Dedifferentiated amniotic fluid mesenchymal stem cell (primary cell): ENCODE data around the gene PRXL2B.
"Not testable (repeated sequence)": the region's sequence is repeated elsewhere in the genome, so short reads cannot be mapped to it uniquely, and the experiment has no call there.

Experiments used
- DNase-seq: peaks from one replicate; pipeline ENCODE4 v3.0.0-alpha.2; 2016; ENCODE audit errors: extremely low spot score

PRXL2B gene

GRCh38 chr1:2564006-2564814, 22.4 kb upstream of the PRXL2B start:
- no peak for DNase-seq

DNA sequence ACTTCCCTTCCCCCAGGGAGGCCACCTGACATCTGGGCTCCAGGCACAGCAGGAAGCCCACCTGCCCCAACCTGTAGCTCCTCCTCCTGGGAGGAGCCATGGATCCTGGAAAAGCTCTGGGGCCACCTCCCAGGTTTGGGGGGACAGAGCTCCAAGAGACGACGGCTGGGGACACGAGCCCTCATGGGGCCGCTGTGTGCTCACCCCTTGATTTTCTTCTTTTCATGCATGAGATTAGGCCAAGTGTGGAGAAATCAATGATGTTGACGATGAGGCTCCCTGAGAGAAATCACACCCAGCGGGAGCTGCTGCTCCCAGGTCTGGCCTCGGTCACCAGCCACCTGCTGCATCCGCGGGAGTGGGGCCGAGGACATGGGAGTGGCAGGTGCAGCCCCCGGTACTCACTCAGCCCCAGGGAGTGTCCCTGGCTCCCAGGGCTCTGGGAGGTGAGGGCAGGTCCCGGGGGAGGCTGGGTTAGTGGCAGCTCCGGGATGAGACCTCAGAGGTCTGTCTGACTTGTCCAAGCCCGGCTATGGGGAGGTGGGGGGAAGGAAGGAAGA, 21.7 kb upstream of the PRXL2B start:
- DNase-seq: no peak

GRCh38 chr1:2566101-2567045, 20.2 kb upstream of the PRXL2B start:
- no peak for DNase-seq

GRCh38 chr1:2567083-2567679, 19.4 kb upstream of the PRXL2B start:
- DNase-seq: no peak

GRCh38 chr1:2568187-2568816, 18.3 kb upstream of the PRXL2B start:
- DNase-seq: not testable (repeated sequence)

- no peak for DNase-seq
Observed at GRCh38 chr1:2569060-2569459, 17.5 kb upstream of the PRXL2B start.

- not testable (repeated sequence) for DNase-seq
Observed at GRCh38 chr1:2569703-2570102, 16.9 kb upstream of the PRXL2B start.

DNA sequence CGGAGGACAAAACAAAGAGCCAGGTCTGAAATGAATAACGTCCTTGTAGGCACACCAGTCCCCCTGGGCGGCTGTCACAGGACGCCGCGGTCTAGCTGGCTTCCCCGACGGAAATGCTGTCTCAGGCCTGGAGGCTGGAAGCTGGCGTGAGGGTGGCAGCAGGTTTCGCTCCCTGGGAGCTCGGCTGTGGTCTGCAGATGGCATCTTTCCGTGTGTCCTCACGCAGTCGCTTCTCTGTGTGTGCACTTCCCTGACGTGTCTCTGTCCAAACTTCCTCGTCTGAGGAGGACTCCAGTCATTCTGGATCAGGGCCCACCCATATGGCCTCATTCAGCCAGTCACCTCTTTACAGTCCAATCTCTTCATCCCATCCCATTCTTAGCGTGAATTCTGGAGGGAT, 16.2 kb upstream of the PRXL2B start:
- DNase-seq: no peak

DNA sequence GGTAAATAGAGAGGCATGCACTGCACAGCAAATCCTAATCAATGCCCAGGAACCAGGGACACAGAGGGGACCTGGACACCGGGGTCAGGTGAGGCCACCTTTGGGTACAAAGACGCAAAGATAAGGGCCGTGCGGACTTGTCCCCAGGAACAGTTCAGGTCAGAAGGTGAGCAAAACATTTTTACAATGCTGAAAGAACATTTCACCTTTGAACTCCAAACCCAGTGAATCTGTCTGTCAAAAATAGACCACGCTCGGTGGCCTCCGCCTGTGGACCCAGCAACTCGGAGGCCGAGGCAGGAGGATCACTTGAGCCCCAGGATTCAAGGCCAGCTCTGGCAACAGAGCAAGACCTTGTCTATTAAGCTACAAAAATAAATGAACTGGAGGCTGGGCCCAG, 15.2 kb upstream of the PRXL2B start:
- no peak for DNase-seq

- DNase-seq: no peak
Observed at GRCh38 chr1:2573250-2573920, 13.2 kb upstream of the PRXL2B start.

DNA sequence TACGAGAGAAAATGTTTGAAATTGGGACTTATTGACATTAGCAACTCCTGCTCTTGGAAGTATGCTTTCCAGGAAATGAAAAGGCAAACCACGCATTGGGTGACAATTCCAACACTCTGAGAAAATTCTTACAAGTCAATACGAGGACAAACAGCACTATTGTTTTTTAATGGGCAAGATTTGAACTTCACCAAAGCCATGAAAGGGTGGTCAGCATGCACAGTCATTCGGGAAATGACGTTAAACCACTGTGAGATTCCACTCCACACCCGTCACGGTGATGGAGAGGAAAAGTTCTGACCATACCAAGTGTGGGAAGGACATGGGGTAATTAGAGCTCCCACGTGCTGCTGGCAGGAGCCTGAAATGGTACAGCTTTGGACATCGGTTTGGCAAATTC, 12.2 kb upstream of the PRXL2B start:
- no peak for DNase-seq

DNA sequence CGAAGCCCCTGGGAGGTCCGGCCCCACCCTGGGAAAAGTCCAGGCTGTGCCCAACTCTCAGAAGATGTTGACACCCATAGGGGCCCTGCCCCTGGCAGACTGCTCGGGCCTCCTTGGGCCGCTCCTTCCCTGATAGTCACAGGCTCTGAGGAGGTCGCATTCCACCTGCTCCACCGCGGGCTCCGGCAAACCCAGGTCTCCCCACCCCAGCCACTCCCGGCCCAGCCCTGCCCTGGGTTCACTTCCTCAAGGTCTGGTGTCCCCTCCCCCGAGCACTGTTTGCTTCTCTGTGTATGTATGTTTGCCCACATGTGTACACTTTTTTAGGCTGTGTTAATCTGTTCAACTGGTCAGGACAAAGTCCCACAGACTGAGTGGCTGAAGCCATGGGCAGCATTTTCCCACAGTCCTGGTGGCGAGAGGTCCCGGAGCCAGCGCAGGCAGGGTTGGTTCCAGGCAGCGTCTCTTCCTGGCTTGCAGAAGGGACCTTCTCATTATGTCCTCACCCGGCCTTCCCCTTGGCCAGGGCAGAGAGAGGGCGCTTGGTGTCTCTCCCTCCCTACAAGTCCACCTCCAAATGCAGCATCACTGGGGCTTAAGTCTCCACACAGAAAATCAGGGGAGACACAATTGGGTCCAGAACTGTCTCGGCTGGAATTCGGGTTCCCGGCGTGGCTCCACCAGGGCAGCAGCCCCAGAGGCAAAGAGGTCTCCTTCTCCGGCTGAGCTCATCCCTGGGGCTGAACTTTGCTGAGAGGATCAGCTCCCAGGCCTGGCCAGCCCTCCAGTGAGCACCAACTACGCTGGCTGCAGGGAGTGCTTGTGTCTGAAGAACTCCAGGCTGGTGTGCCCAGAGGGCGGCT, 10.5 kb upstream of the PRXL2B start:
- no peak for DNase-seq

- not testable (repeated sequence) for DNase-seq
Observed at GRCh38 chr1:2577565-2578075, 9.0 kb upstream of the PRXL2B start.

DNA sequence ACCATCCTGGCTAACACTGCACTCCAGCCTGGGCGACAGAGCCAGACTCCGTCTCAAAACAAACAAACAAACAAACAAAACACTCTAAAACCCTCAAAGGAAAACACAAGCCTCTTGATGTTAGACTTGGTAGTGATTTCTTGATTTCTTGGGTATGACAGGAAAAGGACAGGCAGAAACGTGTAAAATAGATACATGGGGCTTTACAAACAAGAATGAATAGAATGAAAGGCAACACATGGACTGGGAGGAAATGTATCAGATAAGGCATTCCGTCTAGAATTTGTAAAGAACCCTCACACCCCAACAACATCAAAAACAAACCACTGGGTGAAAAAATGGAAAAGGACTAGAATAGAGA, 7.8 kb upstream of the PRXL2B start:
- no peak for DNase-seq

- DNase-seq: no peak
Observed at GRCh38 chr1:2580691-2581090, 5.9 kb upstream of the PRXL2B start.

GRCh38 chr1:2582391-2582790, 4.2 kb upstream of the PRXL2B start:
- no peak for DNase-seq

DNA sequence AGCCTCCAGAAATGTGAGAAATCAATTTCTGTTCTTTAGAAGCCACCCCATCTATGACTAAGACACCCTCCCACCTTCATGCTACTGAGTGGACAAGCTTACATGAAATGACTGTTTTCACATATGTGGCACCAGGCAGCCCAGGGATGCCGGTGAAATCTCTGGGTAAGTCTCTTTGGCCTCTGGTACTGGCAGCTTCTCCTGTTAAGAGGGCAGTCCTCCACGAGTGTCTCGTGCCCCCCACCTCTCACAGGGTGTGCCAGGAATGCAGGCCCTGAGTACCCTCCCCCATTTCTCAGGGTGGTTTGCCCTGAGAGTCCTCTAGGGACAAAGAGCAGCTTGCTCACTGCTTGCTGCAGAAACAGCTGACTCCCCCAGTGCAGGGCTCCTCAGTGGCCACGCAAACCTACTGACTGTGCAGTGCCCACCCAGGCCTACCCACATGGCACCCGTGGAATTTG, 3.2 kb upstream of the PRXL2B start:
- no peak for DNase-seq

DNA sequence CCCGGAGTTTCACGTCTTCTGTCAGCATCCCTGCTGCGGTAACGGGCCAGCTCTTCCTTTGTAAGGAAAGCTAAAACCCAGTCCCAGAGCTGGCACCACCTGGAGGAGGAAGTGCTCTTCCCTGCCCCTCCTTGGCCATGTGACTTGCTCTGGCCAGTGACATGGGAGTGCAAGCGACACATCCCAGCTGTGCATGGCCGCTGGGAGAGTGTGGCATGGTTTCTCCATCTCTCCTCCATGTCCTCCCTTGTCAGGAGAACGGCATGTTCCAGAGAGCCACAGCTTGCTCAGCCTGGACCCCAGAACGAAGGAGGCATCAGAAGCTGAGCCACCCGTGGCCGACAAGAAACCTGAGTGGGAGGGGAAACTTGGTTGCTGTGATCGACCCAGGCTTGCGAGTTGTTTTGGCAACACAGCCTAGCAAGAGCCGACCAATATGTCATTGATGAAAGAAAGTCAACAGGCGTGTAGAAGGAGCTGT, 2.7 kb upstream of the PRXL2B start:
- DNase-seq: no peak

- DNase-seq: no peak
Observed at GRCh38 chr1:2584686-2585317, 1.8 kb upstream of the PRXL2B start.
